SU-DHL-6 (cell line): Measurements from ENCODE around the gene BCAS3.

Source experiments
- H2AFZ ChIP-seq: fragments of 200-600 bp; sonication (generic); 2 replicates; pipeline ENCODE4 v1.6.1; 2014; ENCODE audit warnings: low read depth, mild to moderate bottlenecking, moderate library complexity, mixed read lengths, antibody characterized with exemption, low read length; ENCODE audit not compliant: severe bottlenecking
- H3F3A ChIP-seq: fragments of 200-600 bp; shearing (Covaris generic); 2 replicates; pipeline ENCODE4 v1.6.0; 2016; ENCODE audit warnings: antibody characterized with exemption, mild to moderate bottlenecking; ENCODE audit not compliant: insufficient read depth
- H3K27ac ChIP-seq: fragments of 200-600 bp; sonication (generic); 2 replicates; pipeline ENCODE4 v1.5.1; 2016; ENCODE audit warnings: low read depth, mild to moderate bottlenecking, low read length, moderate library complexity, mixed read lengths
- H3K27me3 ChIP-seq: fragments of 200-600 bp; sonication (generic), shearing (Covaris generic); 2 replicates; pipeline ENCODE4 v1.6.0; 2014; ENCODE audit warnings: mild to moderate bottlenecking, low read length
- H3K36me3 ChIP-seq: fragments of 200-600 bp; sonication (generic); 2 replicates; pipeline ENCODE4 v1.6.1; 2014; ENCODE audit warnings: mild to moderate bottlenecking, low read length, mixed read lengths
- H3K4me2 ChIP-seq: fragments of 300-600, 200-600 bp; shearing (Covaris generic), sonication (generic); 2 replicates; pipeline ENCODE4 v1.6.0; 2014; ENCODE audit warnings: low read length, low read depth, mild to moderate bottlenecking; ENCODE audit not compliant: poor library complexity, severe bottlenecking
- H3K4me3 ChIP-seq: fragments of 200-600 bp; sonication (generic); 2 replicates; pipeline ENCODE4 v1.5.1; 2014; ENCODE audit warnings: antibody characterized with exemption, low read length, mild to moderate bottlenecking, mixed read lengths; ENCODE audit not compliant: insufficient read depth, poor library complexity, severe bottlenecking
- H3K79me2 ChIP-seq: fragments of 200-600 bp; sonication (generic); 2 replicates; pipeline ENCODE4 v1.6.1; 2014; ENCODE audit warnings: mild to moderate bottlenecking, low read length, moderate library complexity; ENCODE audit not compliant: insufficient read depth
- H3K9ac ChIP-seq: fragments of 200-600 bp; sonication (generic); 2 replicates; pipeline ENCODE4 v1.7.0; 2014; ENCODE audit warnings: mild to moderate bottlenecking, low read length
- H3K9me2 ChIP-seq: fragments of 200-600 bp; sonication (generic); replicated peaks from 2 replicates; pipeline ENCODE4 v1.6.1; 2014; ENCODE audit warnings: low read length; ENCODE audit not compliant: insufficient read depth
- H3K9me3 ChIP-seq: fragments of 200-600 bp; sonication (generic); 2 replicates; pipeline ENCODE4 v1.6.1; 2014; ENCODE audit warnings: low read length, mixed read lengths; ENCODE audit not compliant: insufficient read depth
- H4K20me1 ChIP-seq: fragments of 200-600 bp; sonication (generic); 2 replicates; pipeline ENCODE4 v1.6.1; 2014; ENCODE audit warnings: low read depth, mild to moderate bottlenecking, antibody characterized with exemption, low read length, moderate library complexity, mixed read lengths
- EZH2phosphoT487 ChIP-seq: fragments of 200-600 bp; sonication (generic), shearing (Covaris generic); conservative IDR thresholded peaks from 2 replicates; pipeline ENCODE4 v1.6.1; 2018; ENCODE audit warnings: mild to moderate bottlenecking, antibody characterized with exemption, low read length, moderate library complexity, mixed read lengths
- TF ChIP-seq, protein P1 (sequence below): fragments of 200-600 bp; sonication (generic); IDR thresholded peaks from one replicate; pipeline ENCODE4 v1.5.1; 2017; ENCODE audit warnings: antibody characterized with exemption, mild to moderate bottlenecking, low read length, moderate library complexity; ENCODE audit not compliant: insufficient read depth, poor library complexity, severe bottlenecking

BCAS3 gene

DNA sequence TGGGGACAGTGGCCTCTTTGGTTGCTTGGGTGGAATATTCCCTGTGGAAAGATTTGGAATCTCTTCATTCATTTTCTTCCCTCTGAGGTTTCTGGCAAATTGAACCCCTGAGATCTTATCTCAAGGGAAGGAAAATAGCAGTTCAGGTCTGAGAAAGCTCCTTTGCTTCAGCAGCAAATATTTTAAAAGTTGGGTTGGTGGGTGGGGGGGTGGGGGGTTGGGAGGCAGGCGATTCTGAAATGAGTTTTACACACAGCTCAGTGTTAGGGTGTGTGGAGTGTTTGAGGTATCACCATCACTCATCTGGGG lies 728.8 kb downstream of the BCAS3 start:
- Histone ChIP-seq H3K9ac (no peak overlapping the region), H2AFZ (no peak overlapping the region), H3K9me2 (no peaks in the 10 kb centered on the region), H3K4me2 (no peak overlapping the region), H3K27me3 (no peaks in the 10 kb centered on the region), H3K79me2 (no peaks in the 10 kb centered on the region), H4K20me1 (no peaks in the 10 kb centered on the region), H3K4me3 (no peak overlapping the region), H3K36me3 (no peaks in the 10 kb centered on the region), H3F3A (no peaks in the 10 kb centered on the region), H3K27ac (no peak overlapping the region), H3K9me3 (no peaks in the 10 kb centered on the region)
- TF ChIP-seq, protein P1, sequence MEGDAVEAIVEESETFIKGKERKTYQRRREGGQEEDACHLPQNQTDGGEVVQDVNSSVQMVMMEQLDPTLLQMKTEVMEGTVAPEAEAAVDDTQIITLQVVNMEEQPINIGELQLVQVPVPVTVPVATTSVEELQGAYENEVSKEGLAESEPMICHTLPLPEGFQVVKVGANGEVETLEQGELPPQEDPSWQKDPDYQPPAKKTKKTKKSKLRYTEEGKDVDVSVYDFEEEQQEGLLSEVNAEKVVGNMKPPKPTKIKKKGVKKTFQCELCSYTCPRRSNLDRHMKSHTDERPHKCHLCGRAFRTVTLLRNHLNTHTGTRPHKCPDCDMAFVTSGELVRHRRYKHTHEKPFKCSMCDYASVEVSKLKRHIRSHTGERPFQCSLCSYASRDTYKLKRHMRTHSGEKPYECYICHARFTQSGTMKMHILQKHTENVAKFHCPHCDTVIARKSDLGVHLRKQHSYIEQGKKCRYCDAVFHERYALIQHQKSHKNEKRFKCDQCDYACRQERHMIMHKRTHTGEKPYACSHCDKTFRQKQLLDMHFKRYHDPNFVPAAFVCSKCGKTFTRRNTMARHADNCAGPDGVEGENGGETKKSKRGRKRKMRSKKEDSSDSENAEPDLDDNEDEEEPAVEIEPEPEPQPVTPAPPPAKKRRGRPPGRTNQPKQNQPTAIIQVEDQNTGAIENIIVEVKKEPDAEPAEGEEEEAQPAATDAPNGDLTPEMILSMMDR = no peak
- TF ChIP-seq EZH2phosphoT487 = no peak

DNA sequence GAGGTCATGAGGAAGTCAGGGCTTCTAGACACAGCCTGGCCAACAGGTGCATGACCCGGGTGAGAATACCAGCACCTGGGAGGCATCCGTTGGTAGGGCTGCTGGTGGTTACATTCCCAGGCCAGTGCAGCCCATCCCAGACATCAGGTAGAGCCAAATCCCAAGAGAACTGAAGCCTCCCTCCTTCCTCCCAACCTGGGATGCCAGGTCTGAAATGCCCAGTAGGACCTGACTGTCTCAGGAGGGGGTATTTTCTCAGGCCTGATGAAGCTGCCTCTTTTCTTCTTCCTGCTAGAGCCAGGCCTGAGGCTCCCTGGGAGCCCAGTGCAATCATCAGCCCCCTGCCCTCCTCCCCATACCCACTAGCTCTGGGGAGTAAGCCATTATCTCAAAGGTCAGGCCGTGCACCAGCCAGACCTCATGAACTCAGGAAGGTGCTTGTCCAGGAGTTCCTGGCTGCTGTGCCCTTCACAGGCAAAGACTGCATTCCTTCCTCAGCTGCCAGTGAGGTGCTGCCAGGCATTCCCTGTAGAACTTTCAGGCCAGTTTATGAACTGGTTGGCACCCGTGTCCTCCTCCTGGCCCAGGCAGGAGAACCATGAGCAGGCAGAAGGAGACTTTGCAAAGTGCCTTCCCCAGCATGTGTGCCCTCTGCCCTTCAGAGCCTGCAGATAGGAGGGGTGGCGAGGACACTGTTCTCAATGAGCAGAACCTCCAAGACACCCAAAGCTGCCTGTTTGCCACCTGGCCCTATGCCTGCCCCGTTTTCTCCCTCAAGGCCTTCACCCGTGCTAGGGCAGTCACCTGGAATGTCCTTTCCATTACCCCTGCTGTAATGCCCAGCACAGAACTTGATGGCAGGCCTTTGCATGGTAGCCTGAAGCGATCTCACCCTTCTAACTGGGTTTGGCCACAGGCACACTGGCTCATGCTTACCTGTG lies 729.6 kb downstream of the BCAS3 start:
- Histone ChIP-seq H3K9me3 (no peaks in the 10 kb centered on the region), H3K9me2 (no peaks in the 10 kb centered on the region), H3K27me3 (no peaks in the 10 kb centered on the region), H3K4me3 (no peak overlapping the region), H3K9ac (no peak overlapping the region), H3K27ac (no peak overlapping the region), H4K20me1 (no peaks in the 10 kb centered on the region), H3K4me2 (no peak overlapping the region), H3K79me2 (no peaks in the 10 kb centered on the region), H3F3A (no peaks in the 10 kb centered on the region), H3K36me3 (no peaks in the 10 kb centered on the region), H2AFZ (no peak overlapping the region)
- TF ChIP-seq EZH2phosphoT487 = no peak
- TF ChIP-seq, protein P1 = no peak

DNA sequence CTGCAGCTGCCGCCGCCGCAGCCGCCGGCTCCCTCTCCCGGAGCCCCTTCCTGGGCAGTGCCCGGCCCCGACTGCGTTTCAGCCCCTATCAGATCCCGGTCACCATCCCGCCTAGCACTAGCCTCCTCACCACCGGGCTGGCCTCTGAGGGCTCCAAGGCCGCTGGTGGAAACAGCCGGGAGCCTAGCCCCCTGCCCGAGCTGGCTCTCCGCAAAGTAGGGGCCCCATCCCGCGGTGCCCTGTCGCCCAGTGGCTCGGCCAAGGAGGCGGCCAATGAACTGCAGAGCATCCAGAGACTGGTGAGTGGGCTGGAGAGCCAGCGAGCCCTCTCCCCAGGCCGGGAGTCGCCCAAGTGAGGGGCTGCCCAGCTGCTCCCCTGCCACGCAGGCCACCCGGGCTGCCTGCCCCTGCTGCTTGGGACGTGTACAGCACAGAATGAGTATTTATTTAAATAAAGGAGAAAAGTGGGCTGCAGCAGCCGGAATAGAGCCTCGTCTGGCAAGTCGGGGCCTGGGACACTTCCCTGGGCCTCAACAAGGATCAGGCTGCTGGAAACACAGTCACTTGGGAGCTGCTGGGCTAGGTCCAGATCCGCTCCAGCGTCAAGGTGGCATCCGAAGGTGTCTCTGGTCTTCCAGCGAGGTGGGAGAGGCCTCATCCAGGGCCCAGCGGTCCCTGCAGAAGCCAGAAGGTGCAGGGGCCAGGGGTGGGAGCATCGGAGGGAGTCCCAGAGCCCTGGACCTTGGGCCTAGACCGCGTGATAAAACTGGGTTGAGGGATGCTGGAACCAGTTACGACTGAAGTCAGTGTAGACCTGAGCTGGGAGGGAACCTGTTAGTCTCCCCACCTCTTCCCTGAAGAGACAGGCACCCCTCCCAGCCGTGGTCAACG lies 730.7 kb downstream of the BCAS3 start:
- no peaks in the 10 kb centered on the region for H3F3A ChIP-seq
- no peaks in the 10 kb centered on the region for H3K27me3 ChIP-seq
- no peak overlapping the region for H3K4me2 ChIP-seq
- H3K9me2 ChIP-seq = no peaks in the 10 kb centered on the region
- H3K27ac ChIP-seq = no peak overlapping the region
- no peaks in the 10 kb centered on the region for H3K79me2 ChIP-seq
- no peaks in the 10 kb centered on the region for H4K20me1 ChIP-seq
- no peak overlapping the region for H3K9ac ChIP-seq
- H3K4me3 ChIP-seq = no peak overlapping the region
- H2AFZ ChIP-seq = no peak overlapping the region
- TF ChIP-seq EZH2phosphoT487 = no peak
- TF ChIP-seq, protein P1 = no peak
- no peaks in the 10 kb centered on the region for H3K36me3 ChIP-seq
- H3K9me3 ChIP-seq = no peaks in the 10 kb centered on the region
